A549 (cell line): Measurements from ENCODE around the gene CARMIL3.

Experiments used
- CEBPB ChIP-seq, 2 experiments: fragments of >200 bp in 1 of 2; sonication (Bioruptor Twin) in 1 of 2; formaldehyde crosslinking in 1 of 2; IDR thresholded peaks; 2 replicates each; pipeline ENCODE4 v1.6.1; 2012 to 2016
- CHD4 ChIP-seq: fragments of 200-600 bp; sonication (generic); IDR thresholded peaks from 2 replicates; pipeline ENCODE4 v1.6.1; 2016; ENCODE audit warnings: antibody characterized with exemption, mild to moderate bottlenecking, borderline replicate concordance
- JUNB ChIP-seq: fragments of >200 bp; sonication (Bioruptor Twin); formaldehyde crosslinking; IDR thresholded peaks from 2 replicates; pipeline ENCODE4 v1.6.1; 2016
- MAZ ChIP-seq: fragments of 150-350 bp; IDR thresholded peaks from 2 replicates; pipeline ENCODE4 v1.6.1; 2014; ENCODE audit warnings: antibody characterized with exemption, low read depth, low read length, borderline replicate concordance
- MYC ChIP-seq: IDR thresholded peaks from 2 replicates; pipeline ENCODE4 v1.6.1; 2012; ENCODE audit warnings: mild to moderate bottlenecking, inconsistent platforms, low read length, improper control_type of control experiment, borderline replicate concordance
- POLR2A ChIP-seq: IDR thresholded peaks from 2 replicates; pipeline ENCODE4 v1.6.1; 2012; ENCODE audit warnings: mild to moderate bottlenecking, low read length
- POLR2AphosphoS2 ChIP-seq: conservative IDR thresholded peaks from 2 replicates; pipeline ENCODE4 v1.6.1; 2012; ENCODE audit warnings: low read length, improper control_type of control experiment, inconsistent platforms
- TF ChIP-seq, protein P1 (sequence below): fragments of >200 bp; sonication (Bioruptor Twin); formaldehyde crosslinking; IDR thresholded peaks from 3 replicates; pipeline ENCODE4 v1.5.1; 2016
- TF ChIP-seq, protein P2 (sequence below): fragments of 200-600 bp; sonication (generic); IDR thresholded peaks from 2 replicates; pipeline ENCODE4 v1.6.1; 2016; ENCODE audit warnings: antibody characterized with exemption, mild to moderate bottlenecking, moderate library complexity

DNA sequence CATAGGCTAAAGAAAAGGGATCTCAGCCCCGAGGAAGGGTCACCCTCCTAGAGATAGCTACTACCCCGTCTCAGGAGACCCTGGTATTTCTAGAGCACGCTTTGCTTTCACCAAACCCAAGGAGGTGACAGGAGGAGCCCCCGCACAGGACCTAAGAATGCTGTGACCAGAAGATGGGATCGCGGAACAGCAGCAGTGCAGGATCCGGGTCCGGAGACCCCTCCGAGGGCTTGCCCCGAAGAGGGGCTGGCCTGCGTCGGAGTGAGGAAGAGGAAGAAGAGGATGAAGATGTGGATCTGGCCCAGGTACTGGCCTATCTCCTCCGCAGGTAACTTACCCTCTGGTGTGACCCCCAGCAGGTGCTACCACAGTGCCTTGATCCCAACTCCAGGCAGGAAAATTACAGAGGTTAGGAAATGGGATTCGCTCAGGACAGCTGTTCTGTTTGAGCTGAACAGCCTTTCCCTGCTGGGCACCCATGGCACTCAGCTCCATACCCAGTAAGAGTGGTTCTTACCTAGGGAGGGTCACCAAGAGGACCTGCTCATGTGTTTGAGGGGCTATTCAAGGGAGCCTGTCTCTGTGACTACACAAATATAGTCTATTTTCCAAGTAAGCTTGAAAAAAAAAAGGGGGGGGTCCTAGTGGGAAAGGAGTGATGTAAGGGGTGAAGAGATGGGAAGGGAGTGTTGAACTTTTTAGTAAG, 63.8 kb downstream of the CARMIL3 start:
- TF ChIP-seq, protein P1, sequence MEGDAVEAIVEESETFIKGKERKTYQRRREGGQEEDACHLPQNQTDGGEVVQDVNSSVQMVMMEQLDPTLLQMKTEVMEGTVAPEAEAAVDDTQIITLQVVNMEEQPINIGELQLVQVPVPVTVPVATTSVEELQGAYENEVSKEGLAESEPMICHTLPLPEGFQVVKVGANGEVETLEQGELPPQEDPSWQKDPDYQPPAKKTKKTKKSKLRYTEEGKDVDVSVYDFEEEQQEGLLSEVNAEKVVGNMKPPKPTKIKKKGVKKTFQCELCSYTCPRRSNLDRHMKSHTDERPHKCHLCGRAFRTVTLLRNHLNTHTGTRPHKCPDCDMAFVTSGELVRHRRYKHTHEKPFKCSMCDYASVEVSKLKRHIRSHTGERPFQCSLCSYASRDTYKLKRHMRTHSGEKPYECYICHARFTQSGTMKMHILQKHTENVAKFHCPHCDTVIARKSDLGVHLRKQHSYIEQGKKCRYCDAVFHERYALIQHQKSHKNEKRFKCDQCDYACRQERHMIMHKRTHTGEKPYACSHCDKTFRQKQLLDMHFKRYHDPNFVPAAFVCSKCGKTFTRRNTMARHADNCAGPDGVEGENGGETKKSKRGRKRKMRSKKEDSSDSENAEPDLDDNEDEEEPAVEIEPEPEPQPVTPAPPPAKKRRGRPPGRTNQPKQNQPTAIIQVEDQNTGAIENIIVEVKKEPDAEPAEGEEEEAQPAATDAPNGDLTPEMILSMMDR: no peak
- no peak for TF ChIP-seq POLR2A
- TF ChIP-seq JUNB: no peak
- no peak for TF ChIP-seq MYC
- no peak for TF ChIP-seq CEBPB (IDR thresholded peaks at IDR 0.05)
- TF ChIP-seq, protein P2, sequence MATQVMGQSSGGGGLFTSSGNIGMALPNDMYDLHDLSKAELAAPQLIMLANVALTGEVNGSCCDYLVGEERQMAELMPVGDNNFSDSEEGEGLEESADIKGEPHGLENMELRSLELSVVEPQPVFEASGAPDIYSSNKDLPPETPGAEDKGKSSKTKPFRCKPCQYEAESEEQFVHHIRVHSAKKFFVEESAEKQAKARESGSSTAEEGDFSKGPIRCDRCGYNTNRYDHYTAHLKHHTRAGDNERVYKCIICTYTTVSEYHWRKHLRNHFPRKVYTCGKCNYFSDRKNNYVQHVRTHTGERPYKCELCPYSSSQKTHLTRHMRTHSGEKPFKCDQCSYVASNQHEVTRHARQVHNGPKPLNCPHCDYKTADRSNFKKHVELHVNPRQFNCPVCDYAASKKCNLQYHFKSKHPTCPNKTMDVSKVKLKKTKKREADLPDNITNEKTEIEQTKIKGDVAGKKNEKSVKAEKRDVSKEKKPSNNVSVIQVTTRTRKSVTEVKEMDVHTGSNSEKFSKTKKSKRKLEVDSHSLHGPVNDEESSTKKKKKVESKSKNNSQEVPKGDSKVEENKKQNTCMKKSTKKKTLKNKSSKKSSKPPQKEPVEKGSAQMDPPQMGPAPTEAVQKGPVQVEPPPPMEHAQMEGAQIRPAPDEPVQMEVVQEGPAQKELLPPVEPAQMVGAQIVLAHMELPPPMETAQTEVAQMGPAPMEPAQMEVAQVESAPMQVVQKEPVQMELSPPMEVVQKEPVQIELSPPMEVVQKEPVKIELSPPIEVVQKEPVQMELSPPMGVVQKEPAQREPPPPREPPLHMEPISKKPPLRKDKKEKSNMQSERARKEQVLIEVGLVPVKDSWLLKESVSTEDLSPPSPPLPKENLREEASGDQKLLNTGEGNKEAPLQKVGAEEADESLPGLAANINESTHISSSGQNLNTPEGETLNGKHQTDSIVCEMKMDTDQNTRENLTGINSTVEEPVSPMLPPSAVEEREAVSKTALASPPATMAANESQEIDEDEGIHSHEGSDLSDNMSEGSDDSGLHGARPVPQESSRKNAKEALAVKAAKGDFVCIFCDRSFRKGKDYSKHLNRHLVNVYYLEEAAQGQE: no peak
- no peak for TF ChIP-seq POLR2AphosphoS2
- no peak for TF ChIP-seq CHD4
- TF ChIP-seq MAZ: no peak
